Ecto neural progenitor cell (in vitro differentiated cells): ENCODE data around the gene ZBTB43.
A peak's percentile ranks its signal among the peaks of the same experiment; 100 is the strongest.

Source experiments
- DNase-seq: peaks from one replicate; pipeline ENCODE4 v3.0.0-alpha.2; 2018; ENCODE audit warnings: low spot score

Gene ZBTB43

DNA sequence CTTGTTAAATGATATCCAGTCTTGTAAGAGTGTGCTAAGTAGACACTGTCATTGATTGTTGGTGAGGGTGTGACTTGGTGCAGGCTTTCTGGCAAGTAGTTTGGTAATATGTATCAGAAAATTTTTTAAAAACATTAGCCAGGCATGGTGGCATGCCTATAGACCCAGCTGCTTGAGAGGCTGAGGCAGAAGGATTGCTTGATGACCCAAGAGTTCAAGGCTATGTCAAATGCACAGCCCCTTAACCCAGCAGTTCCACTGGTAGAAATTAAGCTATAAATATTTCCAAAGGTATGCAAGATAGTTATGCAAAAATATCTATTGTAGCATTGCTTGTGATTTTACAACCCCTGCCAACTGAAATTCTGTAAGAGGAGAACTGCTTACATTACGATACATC, 24.2 kb downstream of the ZBTB43 start:
- DNase-seq, result no peak

DNA sequence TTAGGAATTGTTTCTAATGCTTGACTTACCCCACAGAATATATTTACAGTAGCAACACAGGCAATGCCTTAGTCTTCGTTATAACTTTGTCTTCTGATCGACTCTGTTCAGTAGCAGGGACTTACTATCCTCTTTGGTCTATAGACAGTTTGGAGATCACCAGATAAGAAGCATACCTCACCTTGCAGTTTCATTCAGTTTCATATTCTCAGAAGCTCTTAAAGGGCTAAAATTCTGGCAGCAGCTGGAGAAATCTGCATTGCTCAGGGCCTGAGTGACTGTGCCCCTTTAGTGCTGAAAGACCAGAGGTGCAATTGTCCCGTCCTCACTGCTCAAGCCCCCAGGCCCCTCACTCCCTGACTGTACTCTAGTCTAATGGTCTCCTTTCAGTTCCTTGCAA, 26.0 kb downstream of the ZBTB43 start:
- DNase-seq, result no peak

DNA sequence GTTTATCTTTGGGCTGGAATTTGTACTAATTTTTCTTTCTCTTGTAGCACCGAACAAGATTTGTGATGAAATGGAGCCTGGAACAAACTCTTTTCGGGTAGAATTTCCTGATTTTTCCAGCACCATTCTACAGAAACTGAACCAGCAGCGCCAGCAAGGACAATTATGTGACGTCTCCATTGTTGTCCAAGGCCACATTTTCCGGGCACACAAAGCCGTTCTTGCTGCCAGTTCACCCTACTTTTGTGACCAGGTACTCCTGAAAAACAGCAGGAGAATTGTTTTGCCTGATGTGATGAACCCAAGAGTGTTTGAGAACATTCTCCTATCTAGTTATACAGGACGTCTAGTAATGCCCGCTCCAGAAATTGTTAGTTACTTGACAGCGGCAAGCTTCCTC, 27.6 kb downstream of the ZBTB43 start:
- DNase-seq, result no peak

DNA sequence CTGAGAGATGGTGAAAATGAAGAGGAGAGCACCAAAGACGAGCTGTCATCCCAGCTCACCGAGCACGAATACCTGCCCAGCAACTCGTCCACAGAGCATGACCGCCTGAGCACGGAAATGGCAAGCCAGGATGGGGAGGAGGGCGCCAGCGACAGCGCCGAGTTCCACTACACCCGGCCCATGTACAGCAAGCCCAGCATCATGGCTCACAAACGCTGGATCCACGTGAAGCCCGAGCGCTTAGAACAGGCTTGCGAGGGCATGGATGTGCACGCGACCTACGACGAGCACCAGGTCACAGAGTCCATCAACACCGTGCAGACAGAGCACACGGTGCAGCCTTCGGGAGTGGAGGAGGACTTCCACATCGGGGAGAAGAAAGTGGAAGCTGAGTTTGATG, 28.2 kb downstream of the ZBTB43 start:
- DNase-seq, result no peak

DNA sequence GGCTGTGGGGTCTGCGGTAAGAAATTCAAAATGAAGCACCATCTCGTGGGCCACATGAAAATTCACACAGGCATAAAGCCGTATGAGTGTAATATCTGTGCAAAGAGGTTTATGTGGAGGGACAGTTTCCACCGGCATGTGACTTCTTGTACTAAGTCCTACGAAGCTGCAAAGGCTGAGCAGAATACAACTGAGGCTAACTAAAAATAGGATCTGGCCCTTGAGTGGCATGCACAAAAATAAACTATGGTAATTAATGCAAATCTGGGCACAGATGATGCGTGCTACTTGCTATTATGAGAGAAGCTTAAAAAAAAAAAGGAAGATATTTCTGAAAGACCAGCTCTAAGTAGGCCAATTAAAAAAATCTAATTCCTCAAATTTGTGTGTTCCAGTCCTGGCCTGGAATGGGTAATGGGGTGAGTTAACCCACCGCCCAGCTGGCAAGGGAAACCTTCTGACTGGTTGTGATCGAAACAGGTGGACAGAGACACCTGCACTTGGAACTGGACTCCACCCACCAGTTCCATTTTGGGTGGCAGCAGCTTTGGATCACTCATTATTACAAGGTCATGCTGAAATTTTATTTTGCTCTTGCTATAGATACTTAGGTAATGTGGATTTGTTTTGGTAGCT, 29.0 kb downstream of the ZBTB43 start:
- no peak for DNase-seq

DNA sequence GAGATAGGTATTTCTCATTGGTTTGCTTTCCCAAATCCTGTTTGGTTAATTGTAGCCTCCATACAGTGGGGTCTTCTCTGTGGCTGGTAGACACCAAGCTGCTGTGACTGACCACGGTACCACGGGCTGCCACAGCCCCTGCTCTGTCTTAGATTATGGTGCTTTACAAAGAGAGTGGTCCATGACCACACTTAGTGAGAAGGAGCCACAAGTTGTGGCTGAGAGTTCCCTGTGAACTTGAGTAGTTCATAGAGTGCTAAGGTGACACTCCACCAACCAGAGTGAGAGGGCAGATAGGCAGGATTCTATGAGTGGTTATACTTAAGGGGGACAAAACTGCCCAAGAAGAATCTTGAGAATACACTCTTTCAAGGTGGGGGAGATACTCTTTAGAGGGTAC, 29.8 kb downstream of the ZBTB43 start:
- DNase-seq, result no peak

DNA sequence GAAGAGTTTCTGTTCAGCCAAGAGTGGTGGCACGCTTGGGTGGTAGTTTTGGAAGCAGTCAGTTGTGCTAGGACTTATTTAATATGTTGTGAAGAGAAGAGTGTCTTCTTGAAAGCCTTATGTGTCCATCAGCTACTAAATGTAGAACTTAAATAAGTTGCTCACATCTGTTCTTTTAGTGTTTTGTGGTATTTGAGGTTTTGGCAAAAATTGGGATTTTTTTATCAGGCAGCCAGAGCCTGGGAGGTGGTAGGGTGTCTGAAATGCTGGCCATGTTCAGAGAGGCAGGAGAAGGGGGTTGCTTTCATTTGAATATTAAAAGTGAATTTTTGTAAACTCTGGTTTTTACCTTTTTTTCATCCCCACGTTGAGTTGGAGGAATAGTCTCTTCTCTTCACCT, 31.4 kb downstream of the ZBTB43 start:
- no peak for DNase-seq

DNA sequence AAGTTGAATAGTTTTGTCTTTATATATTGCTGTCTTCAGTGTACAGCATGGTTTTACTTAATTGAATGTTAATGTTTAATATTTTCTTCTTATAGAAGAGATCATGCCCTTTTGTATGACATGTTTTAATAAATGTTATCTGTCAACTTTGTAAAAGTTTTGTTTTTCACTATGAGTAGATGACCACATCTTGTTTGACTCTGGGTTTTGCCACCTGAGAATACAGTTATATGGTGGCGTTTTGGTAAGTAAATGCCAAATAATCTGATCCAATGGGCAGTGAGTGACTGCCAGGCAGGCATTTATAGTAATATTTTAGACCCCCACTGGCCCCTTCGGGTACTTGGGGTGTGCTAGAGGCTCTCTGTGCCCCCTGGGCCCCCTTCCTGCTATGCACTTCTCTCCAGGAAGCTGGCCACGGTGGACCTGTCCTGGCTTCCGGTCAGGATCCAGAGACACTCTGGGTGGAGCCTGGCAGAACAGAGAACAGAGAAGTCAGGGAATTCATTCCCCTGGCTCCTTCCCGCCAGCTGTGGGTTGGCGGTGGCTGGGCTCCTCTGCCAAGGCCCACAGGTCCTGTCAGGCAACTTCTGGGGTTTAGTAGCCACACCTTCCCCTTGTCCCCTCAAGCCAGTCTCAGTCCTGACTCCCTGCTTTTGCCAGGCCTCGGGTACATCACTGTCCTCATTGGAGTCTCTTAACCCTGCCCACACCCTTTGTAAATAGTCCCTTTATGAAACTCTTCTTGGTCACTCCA, 33.4 kb downstream of the ZBTB43 start:
- no peak for DNase-seq

DNA sequence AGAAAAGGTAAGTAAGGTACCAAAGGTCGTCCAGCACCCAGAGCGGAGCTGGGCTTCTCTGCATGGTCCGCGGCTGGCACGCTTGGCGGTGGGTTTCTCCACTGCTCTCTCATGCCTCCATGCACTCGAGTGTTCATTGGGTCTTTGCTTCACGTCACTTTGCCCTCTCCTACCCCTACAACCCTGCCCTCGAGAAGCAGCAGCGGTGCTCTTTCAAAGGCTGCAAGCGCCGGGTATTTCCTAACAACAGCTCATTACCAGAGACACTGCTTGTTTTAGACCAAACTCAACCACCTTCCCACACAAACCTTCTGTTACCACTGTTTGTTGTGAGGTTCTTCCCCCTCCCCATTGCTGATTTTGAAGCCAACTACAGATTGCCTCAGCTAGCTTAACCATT, 34.1 kb downstream of the ZBTB43 start:
- DNase-seq, result no peak

DNA sequence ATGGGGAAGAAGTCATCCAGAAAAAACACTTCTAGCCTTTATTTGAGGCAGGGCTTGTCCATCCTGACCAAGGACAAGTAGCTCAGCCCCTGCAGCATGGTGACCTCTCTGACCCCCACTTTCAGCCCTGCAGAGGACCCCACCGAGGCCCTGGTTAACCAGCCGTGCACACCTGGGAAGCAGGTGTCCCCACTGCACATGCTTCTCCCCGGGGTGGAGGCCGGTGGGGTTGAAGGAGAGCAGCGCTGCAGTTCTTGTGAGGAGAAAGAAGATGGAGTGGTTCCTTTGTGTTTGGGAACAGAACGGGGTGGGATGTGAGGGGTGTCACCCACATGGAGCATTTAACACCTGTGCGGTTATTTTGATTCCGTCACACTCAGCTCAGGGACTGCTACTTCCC, 34.5 kb downstream of the ZBTB43 start:
- no peak for DNase-seq

DNA sequence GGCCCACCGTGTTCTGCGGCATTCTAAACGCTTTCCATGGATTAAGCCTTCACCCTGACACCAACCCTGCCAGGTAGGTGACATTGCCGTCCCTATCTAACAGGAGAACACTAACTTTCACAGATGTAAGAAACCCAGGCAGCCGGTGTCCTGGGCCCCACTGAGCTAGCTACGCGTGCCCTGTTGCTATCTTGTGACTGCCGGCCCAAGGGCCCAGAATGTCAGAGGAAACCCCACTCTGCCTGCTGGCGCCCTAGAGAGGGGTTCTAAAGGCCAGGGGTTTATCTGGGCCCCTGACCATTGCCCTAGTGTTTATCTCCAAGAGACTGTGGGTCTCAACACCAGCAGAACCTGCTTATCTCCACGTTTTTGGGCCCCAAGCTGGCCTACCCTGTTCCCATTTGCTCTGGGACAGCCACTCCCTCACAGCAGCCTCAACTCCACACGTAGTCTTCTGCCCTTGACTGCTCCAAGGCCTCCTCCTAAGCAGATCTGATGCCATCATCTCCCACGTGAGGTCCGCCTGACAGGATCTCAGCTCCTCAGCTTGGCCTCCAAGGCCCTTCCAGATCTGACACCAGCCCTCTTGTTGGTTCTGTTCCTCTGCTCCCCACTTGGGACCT, 37.5 kb downstream of the ZBTB43 start:
- DNase-seq, result no peak

DNA sequence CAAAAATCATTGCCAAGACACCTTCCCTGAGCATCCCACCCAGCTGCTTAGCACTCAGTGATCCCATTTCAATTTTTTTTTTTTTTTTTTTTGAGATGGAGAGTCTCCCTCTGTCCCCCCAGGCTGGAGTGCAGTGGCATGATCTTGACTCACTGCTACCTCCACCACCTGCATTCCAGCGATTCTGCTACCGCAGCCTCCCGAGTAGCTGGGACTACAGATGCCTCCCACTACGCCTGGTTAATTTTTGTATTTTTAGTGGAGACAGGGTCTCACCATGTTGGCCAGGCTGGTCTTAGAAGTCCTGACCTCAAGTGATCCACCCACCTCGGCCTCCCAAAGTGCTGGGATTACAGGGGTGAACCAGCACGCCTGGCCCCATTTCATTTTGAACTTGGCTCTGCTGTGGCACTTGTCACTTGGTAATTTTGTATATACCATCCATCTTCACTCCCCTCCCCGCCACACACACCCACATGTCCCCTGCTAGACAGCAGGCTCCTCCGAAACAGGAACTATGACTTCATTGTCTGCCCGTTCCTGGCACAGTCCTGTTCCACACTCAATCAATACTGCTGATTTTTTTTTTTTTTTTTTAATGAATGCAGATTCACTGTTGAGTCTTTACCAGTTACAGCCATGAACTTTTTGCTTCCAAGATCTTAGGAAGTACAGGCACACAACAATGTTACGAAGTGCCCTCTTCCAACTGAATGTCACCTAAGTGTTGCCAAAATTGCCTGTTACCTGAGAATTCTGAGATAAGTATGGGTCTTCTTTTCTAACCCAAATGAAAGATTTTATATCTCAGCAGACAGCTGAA, 38.3 kb downstream of the ZBTB43 start:
- DNase-seq, result no peak

DNA sequence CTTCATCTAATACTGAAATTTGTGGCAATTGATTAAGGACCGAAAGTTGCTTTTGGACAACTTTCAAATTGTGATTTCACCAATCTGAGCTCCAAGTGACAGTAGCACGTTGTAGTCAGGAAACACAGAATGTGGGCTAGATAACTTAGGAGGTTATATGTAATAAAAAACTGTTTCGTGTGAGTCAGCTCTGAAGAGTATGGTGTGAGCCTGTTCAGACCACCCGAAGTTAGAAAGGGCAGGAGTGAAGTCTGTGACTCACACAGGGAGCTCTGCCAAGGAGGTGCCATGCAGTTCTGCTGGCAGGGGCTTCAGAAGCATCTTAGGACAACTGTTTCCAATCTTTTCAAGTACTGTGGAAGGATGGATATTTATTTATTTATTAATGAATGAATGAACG, 39.2 kb downstream of the ZBTB43 start:
- no peak for DNase-seq

DNA sequence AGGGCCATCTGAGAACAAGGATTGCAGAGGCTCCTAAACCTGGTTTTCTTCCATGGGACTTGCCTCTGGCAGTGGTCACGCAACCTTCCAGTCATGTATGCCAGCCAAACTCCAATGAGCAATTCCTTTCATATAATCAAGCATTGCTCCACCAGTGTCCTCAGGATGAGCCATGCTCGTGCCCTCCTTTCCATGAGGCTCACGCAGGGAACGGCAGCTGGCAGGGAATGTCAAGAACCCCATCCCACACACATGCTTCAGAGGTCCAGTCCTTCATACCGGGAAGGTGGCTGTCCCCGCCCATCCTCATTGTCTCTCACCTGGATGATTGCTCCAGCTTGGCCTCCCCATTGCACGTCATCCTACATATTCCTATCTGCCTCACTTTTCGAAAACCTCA, 42.2 kb downstream of the ZBTB43 start:
- no peak for DNase-seq

DNA sequence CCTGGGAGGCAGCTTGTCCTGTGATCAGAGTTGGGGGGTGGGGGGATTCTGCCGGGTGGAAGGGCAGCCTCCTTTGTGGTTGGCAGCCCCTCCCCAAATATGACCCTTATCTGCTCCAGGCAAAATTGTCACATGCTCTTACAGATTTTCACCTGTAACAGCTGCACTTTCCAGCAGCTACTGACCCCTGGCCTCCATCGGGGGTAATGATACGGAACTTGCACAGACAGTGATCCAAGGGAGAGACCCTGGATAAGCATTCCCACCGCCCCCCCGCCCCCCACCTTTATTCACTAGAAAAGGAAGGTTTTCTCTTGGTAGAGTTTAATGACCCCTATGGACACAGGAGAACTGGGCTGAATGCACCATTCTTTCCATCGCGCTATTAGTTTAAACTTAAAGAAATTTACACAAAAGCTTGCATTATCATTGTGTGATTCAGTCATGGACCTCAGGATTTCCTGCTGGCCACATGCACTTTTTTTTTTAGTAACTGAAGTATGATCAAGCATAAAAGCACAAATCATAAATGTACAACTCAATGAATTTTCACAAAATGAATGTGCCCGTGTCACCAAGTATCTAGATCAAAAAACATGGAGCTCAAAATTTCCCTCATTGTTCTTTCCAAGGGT, 44.9 kb downstream of the ZBTB43 start:
- DNase-seq, result no peak

DNA sequence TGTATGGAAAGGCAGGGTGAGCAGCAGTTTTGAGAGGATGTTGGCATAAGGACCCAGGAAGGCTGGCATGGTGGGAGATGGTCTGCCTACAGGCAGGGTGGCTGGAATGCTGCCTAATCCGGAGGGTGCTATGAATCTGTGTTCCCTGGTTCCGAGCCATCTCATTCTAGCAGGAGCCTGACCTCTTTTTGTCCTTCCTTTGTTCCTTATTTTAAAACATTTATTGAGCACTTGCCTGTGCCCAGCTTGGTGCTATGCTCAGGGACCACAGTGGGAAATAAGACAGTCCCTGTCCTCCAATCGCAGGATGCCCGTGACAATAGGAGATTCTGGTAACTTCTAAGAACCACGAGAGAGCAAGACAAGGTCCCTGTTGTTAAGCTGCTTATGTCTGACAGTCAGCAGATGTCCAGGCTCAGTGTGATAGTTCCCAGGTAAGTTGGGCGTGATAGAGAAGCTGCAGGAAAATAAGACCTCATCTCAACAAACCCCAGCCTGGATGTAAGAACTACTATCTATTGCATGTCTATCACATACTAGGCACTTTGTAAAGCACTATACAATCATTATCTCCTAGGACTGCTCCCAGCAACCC, 46.5 kb downstream of the ZBTB43 start:
- peak; percentile 30 for DNase-seq

DNA sequence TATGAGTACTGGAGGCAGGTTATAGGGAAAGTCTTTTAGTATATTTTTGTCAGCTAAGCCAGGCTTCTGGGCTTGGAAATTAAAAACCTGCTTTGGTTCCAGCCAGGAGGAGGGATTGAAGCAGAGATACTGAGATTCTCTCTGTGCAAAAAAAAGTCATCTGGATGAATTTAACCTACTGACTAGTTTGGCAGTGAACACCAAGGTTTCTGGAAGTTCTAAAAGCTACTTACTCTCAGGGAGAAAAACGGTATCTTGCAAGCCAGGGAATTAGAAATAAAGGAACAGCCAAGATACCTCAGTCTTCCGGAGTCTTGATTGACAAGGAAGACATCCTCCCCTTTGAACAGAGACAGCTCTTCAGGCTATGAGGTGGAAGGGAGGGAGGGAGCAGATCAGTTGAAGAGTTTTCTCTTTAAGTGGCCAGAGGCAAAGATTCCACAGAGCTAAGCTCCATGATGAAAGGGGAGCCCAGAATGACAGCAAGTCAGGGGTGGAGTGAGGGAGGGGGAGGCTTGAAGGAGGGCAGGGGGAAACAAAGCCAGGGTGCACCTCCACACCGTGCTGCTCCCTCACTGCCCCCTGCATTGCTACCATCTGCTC, 47.3 kb downstream of the ZBTB43 start:
- peak; percentile 46 for DNase-seq

DNA sequence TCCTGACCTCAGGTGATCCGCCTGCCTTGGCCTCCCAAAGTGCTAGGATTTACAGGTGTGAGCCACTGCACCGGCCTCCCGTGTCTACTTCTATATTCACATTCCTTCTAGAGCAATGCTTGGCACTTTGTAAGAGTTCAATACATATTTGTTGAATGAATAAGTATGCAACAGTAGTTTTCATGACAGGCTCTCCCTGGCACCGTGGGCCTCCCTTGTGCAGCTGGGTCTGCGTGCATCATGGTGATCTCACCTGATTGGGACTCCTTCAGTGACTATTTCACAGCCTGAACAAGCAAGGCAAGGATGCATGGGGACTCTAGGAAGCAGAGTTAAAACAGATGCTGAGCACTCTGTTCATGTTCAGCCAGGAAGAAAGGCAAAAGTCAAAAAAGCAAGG, 48.8 kb downstream of the ZBTB43 start:
- peak; percentile 15 for DNase-seq

DNA sequence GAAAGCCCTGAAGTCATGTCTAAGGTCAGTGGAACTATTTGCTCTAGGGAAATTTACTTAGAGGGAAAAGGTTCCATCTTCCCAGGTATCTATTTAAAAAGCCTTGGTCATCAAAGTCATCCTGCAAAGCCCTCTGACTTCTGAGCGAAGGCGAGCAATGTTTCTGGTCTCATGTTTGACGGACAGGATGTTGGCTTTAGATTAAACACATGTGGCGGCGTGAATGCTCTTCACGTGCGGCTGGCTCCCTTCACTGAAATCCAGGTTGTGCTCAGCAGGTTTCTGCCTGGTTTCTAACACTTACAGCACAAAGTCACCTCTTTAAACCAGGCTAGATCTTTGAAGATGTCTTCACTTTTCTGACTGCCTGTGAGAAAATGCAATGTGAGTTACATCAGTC, 49.9 kb downstream of the ZBTB43 start:
- peak; percentile 37 for DNase-seq

DNA sequence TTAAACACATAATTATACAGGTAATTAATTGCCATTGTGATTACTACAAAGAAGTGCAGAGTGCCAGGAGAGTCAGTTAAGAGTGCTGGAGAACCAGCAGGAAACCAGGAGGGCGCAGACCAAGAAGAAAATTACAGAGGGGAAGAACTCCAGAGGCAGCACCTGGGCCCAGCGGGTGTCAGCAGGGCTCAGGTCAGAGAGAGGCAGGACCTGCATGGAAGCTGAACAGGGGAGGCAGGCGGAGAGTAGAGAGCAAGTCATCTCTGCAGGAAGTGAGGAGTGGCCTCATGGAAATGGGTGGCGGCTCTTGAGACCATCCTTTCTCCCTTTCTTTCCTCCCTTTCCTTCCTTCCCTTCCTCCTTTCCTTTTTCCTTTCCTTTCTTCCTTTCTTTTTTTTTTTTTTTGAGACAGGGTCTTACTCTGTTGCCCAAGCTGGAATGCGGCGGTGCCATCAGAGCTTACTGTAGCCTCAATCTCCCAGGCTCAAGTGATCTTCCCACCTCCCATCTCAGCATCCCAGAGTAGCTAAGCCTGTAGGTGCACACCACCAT, 51.6 kb downstream of the ZBTB43 start:
- DNase-seq, result peak; percentile 33
